ENCODE results near the gene OR5B3. TPM values are rescaled to one million over a fixed set of nuclear protein-coding genes. Genes with fewer than 3 reads are reported as not detected.
"Not testable (repeated sequence)": the region's sequence is repeated elsewhere in the genome, so short reads cannot be mapped to it uniquely, and the experiment has no call there.

OR5B3 gene
- total RNA-seq, 1 donor from 2014 or later, result not detected

- no peak for TF ChIP-seq CTCF (conservative IDR thresholded peaks at IDR 0.05)
- H3K4me1 Mint-ChIP-seq (ENCODE audit: unreplicated experiment), result no peaks in the 10 kb centered on the region
- DNase-seq (ENCODE audit: extremely low spot score, unreplicated experiment), result no peak
- H3K27ac Mint-ChIP-seq, result no peak overlapping the region
- no peaks in the 10 kb centered on the region for H3K36me3 Mint-ChIP-seq
- H3K4me3 Mint-ChIP-seq, result no peak overlapping the region
- no peaks in the 10 kb centered on the region for H3K9me3 Mint-ChIP-seq
- no peaks in the 10 kb centered on the region for H3K27me3 Mint-ChIP-seq
These were observed 27.5 kb upstream of the OR5B3 start for GRCh38 chr11:58434217-58434616.

- no peaks in the 10 kb centered on the region for H3K9me3 Mint-ChIP-seq
- H3K27ac Mint-ChIP-seq, result no peak overlapping the region
These were observed 27.0 kb upstream of the OR5B3 start for GRCh38 chr11:58433638-58434203.

GRCh38 chr11:58429273-58429672 lies 22.6 kb upstream of the OR5B3 start:
- no peak for DNase-seq (ENCODE audit: extremely low spot score, unreplicated experiment)
- no peak overlapping the region for H3K27ac Mint-ChIP-seq
- no peaks in the 10 kb centered on the region for H3K36me3 Mint-ChIP-seq
- H3K27me3 Mint-ChIP-seq, result no peaks in the 10 kb centered on the region
- H3K9me3 Mint-ChIP-seq, result no peaks in the 10 kb centered on the region
- TF ChIP-seq CTCF (conservative IDR thresholded peaks at IDR 0.05), result no peak
- H3K4me3 Mint-ChIP-seq, result no peak overlapping the region
- H3K4me1 Mint-ChIP-seq (ENCODE audit: unreplicated experiment), result no peaks in the 10 kb centered on the region

More at GRCh38 chr11:58433638-58434203, 27.0 kb upstream of the OR5B3 start:
- Mint-ChIP-seq H3K4me1 (ENCODE audit: unreplicated experiment) (no peaks in the 10 kb centered on the region), H3K27me3 (no peaks in the 10 kb centered on the region), H3K36me3 (no peaks in the 10 kb centered on the region), H3K4me3 (no peak overlapping the region)
- no peak for DNase-seq (ENCODE audit: extremely low spot score, unreplicated experiment)
- no peak for TF ChIP-seq CTCF (conservative IDR thresholded peaks at IDR 0.05)

GRCh38 chr11:58428021-58428420 lies 21.3 kb upstream of the OR5B3 start, which contains the start of gene OR5B2:
OR5B2 (minus strand) TSS chr11:58428121; CDS start chr11:58423261, 4,860 bp downstream.
- Mint-ChIP-seq H3K27ac (no peak within 1 kb of the TSS), H3K27me3 (no peaks in the 10 kb centered on the region), H3K9me3 (no peaks in the 10 kb centered on the region), H3K4me1 (ENCODE audit: unreplicated experiment) (no peaks in the 10 kb centered on the region), H3K4me3 (no peak within 1 kb of the TSS), H3K36me3 (no peaks in the 10 kb centered on the region)
- TF ChIP-seq CTCF (conservative IDR thresholded peaks at IDR 0.05), result no peak
- no peak for DNase-seq (ENCODE audit: extremely low spot score, unreplicated experiment)

- not testable (repeated sequence) for H3K4me1 Mint-ChIP-seq (ENCODE audit: unreplicated experiment); H3K9me3 Mint-ChIP-seq; H3K36me3 Mint-ChIP-seq; DNase-seq (ENCODE audit: extremely low spot score, unreplicated experiment); H3K27me3 Mint-ChIP-seq; H3K4me3 Mint-ChIP-seq; H3K27ac Mint-ChIP-seq
These were observed 7.1 kb downstream of the OR5B3 start for GRCh38 chr11:58399622-58400021.

- H3K27ac Mint-ChIP-seq, result no peak overlapping the region
- H3K9me3 Mint-ChIP-seq, result no peaks in the 10 kb centered on the region
- H3K4me3 Mint-ChIP-seq, result no peak overlapping the region
- TF ChIP-seq CTCF (conservative IDR thresholded peaks at IDR 0.05), result no peak
- H3K27me3 Mint-ChIP-seq, result no peaks in the 10 kb centered on the region
- DNase-seq (ENCODE audit: extremely low spot score, unreplicated experiment), result no peak
- no peaks in the 10 kb centered on the region for H3K4me1 Mint-ChIP-seq (ENCODE audit: unreplicated experiment)
- no peaks in the 10 kb centered on the region for H3K36me3 Mint-ChIP-seq
These were observed 11.1 kb downstream of the OR5B3 start for GRCh38 chr11:58395581-58395980.
